HG02571 (cell line): Measurements from ENCODE around the gene CETN3.
"Not testable (repeated sequence)": the region's sequence is repeated elsewhere in the genome, so short reads cannot be mapped to it uniquely, and the experiment has no call there.

Experiments
- ATAC-seq: cut with Tn5 transposase; IDR thresholded peaks from one replicate; pipeline ENCODE4 v1.9.1; 2021; ENCODE audit warnings: mild to moderate bottlenecking, moderate library complexity; ENCODE audit not compliant: unreplicated experiment

Gene CETN3

GRCh38 chr5:90384389-90384788, 25.2 kb downstream of the CETN3 start:
- no peak for ATAC-seq

- ATAC-seq, result no peak
These were observed 25.7 kb downstream of the CETN3 start for GRCh38 chr5:90383903-90384302.

GRCh38 chr5:90381213-90381929, 28.2 kb downstream of the CETN3 start:
- no peak for ATAC-seq

- no peak for ATAC-seq
These were observed 29.9 kb downstream of the CETN3 start for GRCh38 chr5:90379652-90380051.

GRCh38 chr5:90378752-90379151, 30.8 kb downstream of the CETN3 start:
- no peak for ATAC-seq

- ATAC-seq, result not testable (repeated sequence)
These were observed 38.3 kb downstream of the CETN3 start for GRCh38 chr5:90371269-90371668.

GRCh38 chr5:90368454-90369246, 40.9 kb downstream of the CETN3 start:
- no peak for ATAC-seq

GRCh38 chr5:90367879-90368278, 41.7 kb downstream of the CETN3 start:
- no peak for ATAC-seq

- no peak for ATAC-seq
These were observed 42.6 kb downstream of the CETN3 start for GRCh38 chr5:90366948-90367347.

GRCh38 chr5:90365328-90365727, 44.2 kb downstream of the CETN3 start:
- no peak for ATAC-seq

GRCh38 chr5:90359073-90359920, 50.3 kb downstream of the CETN3 start:
- ATAC-seq, result no peak

GRCh38 chr5:90356622-90357021, 52.9 kb downstream of the CETN3 start:
- ATAC-seq, result no peak

GRCh38 chr5:90356176-90356575, 53.4 kb downstream of the CETN3 start:
- ATAC-seq, result no peak

- ATAC-seq, result no peak
These were observed 53.9 kb downstream of the CETN3 start for GRCh38 chr5:90355635-90356034.

- no peak for ATAC-seq
These were observed 56.3 kb downstream of the CETN3 start for GRCh38 chr5:90353254-90353653.

- no peak for ATAC-seq
These were observed 58.5 kb downstream of the CETN3 start for GRCh38 chr5:90351101-90351500.

- no peak for ATAC-seq
These were observed 62.1 kb downstream of the CETN3 start for GRCh38 chr5:90347462-90347861.

GRCh38 chr5:90345684-90346083, 63.9 kb downstream of the CETN3 start:
- no peak for ATAC-seq

- no peak for ATAC-seq
These were observed 64.9 kb downstream of the CETN3 start for GRCh38 chr5:90344689-90345088.

- not testable (repeated sequence) for ATAC-seq
These were observed 65.8 kb downstream of the CETN3 start for GRCh38 chr5:90343731-90344130.

- ATAC-seq, result no peak
These were observed 67.0 kb downstream of the CETN3 start for GRCh38 chr5:90342576-90342975.
